CD4-positive, alpha-beta T cell (primary cell): ENCODE measurements around the gene SYNPO. TPM values are rescaled to one million over a fixed set of nuclear protein-coding genes. Genes with fewer than 3 reads are reported as not detected.

ENCODE experiments used
- ATAC-seq: fragments of 200-7000 bp; cut with Tn5 transposase; one replicate; pipeline ENCODE4 v1.10.0; 2022; ENCODE audit warnings: mild to moderate bottlenecking; ENCODE audit not compliant: poor library complexity
- CTCF ChIA-PET: fragments of 350-600 bp; sonication (Branson Sonifier 250); formaldehyde crosslinking; loops from one replicate; lab custom pipeline; 2021; ENCODE audit warnings: antibody characterized with exemption, inconsistent platforms; lab: Charles Lee
- POLR2A ChIA-PET: fragments of 350-600 bp; sonication (Branson Sonifier 250); formaldehyde crosslinking; loops from one replicate; lab custom pipeline; 2021; ENCODE audit warnings: antibody characterized with exemption, inconsistent platforms; lab: Charles Lee
- DNase-seq, 14 experiments: peaks; one replicate each; pipeline ENCODE4 v3.0.0-alpha.2; 2013 to 2020; ENCODE audit warnings: mixed read lengths in 2 of 14
- H3K27ac ChIP-seq, 2 donors: one replicate each; pipeline versions ENCODE4 v1.5.1 to v1.7.0; 2013; ENCODE audit warnings: low read length in 2 of 2, low read depth in 1 of 2, mild to moderate bottlenecking in 1 of 2
- H3K27me3 ChIP-seq, 2 experiments: 1 replicate in 1 of 2; 2 replicates in 1 of 2; pipeline versions ENCODE4 v1.6.1 to v1.7.0; 2013; ENCODE audit warnings: low read length in 2 of 2, control low read depth in 1 of 2, mild to moderate bottlenecking in 1 of 2, moderate library complexity in 1 of 2; ENCODE audit not compliant: insufficient read depth in 2 of 2, control insufficient read depth in 1 of 2
- H3K36me3 ChIP-seq: one replicate; pipeline ENCODE4 v1.6.1; 2013; ENCODE audit warnings: low read length, control low read depth; ENCODE audit not compliant: insufficient read depth
- H3K4me1 ChIP-seq: one replicate; pipeline ENCODE4 v1.6.1; 2013; ENCODE audit warnings: low read length, control low read depth; ENCODE audit not compliant: insufficient read depth
- H3K4me3 ChIP-seq: one replicate; pipeline ENCODE4 v1.5.1; 2013; ENCODE audit warnings: mild to moderate bottlenecking, low read length, moderate library complexity
- H3K9me3 ChIP-seq, 2 experiments: 1 replicate in 1 of 2; 2 replicates in 1 of 2; pipeline versions ENCODE4 v1.6.1 to v1.7.0; 2013; ENCODE audit warnings: low read length in 2 of 2, mild to moderate bottlenecking in 2 of 2, control low read depth in 1 of 2, moderate library complexity in 1 of 2; ENCODE audit not compliant: control insufficient read depth in 1 of 2, insufficient read depth in 1 of 2
- H3K27ac Mint-ChIP-seq: one replicate; pipeline ENCODE4 v1.8.0; 2020; ENCODE audit warnings: mixed read lengths
- H3K27me3 Mint-ChIP-seq: one replicate; pipeline ENCODE4 v1.8.0; 2021; ENCODE audit warnings: mixed read lengths
- H3K36me3 Mint-ChIP-seq: one replicate; pipeline ENCODE4 v1.8.0; 2021; ENCODE audit warnings: low read depth, mixed read lengths
- H3K4me1 Mint-ChIP-seq: one replicate; pipeline ENCODE4 v1.8.0; 2021; ENCODE audit warnings: low read depth, mixed read lengths
- H3K4me3 Mint-ChIP-seq: one replicate; pipeline ENCODE4 v1.8.0; 2020; ENCODE audit warnings: mild to moderate bottlenecking, mixed read lengths
- H3K9me3 Mint-ChIP-seq: one replicate; pipeline ENCODE4 v1.8.0; 2020; ENCODE audit warnings: mixed read lengths
- intact Hi-C, 2 experiments: fragments of 100-400 bp; cut with DNase I in 1 of 2; cut with micrococcal nuclease in 1 of 2; formaldehyde crosslinking; loops; one replicate each; pipeline versions ENCODE4 v1.15.1 to v1.9.0; 2023 to 2025; cut with DNase I, micrococcal nuclease
- total RNA-seq, 174 experiments: library from RNA in 2 of 174; stranded (reverse) in 2 of 174; gene quantifications; one replicate each; pipeline ENCODE4 v1.2.3 and lab custom pipeline; 2021 to 2026
- TF ChIP-seq, protein P1 (sequence below): fragments of 200-600 bp; IDR thresholded peaks from one replicate; pipeline ENCODE4 v1.8.0; 2022; ENCODE audit warnings: antibody characterized with exemption, mild to moderate bottlenecking

Gene SYNPO
- total RNA-seq, 2 experiments from 2014 or later: 0.06 to 0.14 TPM

DNA sequence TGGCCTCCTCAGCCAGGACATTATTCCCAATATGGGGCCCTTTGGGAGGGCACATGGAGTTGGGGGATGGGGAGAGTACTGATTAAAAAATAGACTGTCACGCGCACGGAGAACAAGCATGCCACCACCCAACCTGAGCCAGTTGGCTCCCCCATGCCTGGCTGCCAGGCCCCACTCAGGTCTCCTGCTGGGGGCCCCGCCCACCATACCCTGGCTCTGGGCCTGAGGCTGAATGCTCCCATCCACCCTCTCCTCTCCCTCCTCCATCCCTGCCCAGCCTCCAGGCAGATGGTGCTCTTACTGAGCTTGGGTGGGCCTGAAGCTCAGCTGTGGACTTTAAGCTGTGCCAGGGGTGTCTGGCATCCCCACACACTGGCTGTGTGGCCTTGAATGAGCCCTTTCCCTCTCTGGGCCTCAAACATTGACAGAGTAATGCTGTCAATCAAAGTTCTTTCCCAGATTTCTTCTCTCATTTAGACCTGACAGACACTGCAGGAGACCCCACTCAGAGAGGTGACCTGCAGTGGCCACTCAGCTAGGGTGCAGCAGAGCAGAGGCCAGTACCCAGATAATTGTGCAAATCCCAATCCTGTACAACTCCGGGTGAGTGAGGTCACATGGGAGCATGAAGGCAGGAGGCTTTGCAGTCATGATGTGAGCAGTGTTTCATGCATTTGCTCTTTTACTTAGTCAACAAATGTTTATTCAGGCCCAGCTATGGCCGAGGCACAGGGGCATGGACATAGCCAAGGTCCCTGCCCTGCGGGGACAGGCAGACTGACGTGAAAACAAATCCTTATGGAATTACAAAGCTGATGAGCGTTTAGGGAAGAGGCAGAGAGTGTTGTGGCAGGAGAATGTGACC lies 9.8 kb upstream of the SYNPO start:
- intact Hi-C loops: no loop called here
- no peaks in the 10 kb centered on the region for H3K36me3 Mint-ChIP-seq
- Histone ChIP-seq H3K27me3 (peaks cover 0 to 2% of the 10 kb centered on the region in 2 experiments), H3K9me3 (no peaks in the 10 kb centered on the region), H3K27ac (no peak overlapping the region), H3K36me3 (no peaks in the 10 kb centered on the region), H3K4me1 (peaks cover 4% of the 10 kb centered on the region), H3K4me3 (no peak overlapping the region)
- H3K27me3 Mint-ChIP-seq: peaks cover 9% of the 10 kb centered on the region
- TF ChIP-seq, protein P1, sequence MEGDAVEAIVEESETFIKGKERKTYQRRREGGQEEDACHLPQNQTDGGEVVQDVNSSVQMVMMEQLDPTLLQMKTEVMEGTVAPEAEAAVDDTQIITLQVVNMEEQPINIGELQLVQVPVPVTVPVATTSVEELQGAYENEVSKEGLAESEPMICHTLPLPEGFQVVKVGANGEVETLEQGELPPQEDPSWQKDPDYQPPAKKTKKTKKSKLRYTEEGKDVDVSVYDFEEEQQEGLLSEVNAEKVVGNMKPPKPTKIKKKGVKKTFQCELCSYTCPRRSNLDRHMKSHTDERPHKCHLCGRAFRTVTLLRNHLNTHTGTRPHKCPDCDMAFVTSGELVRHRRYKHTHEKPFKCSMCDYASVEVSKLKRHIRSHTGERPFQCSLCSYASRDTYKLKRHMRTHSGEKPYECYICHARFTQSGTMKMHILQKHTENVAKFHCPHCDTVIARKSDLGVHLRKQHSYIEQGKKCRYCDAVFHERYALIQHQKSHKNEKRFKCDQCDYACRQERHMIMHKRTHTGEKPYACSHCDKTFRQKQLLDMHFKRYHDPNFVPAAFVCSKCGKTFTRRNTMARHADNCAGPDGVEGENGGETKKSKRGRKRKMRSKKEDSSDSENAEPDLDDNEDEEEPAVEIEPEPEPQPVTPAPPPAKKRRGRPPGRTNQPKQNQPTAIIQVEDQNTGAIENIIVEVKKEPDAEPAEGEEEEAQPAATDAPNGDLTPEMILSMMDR: no peak
- no peaks in the 10 kb centered on the region for H3K9me3 Mint-ChIP-seq
- no peak overlapping the region for H3K4me3 Mint-ChIP-seq
- ChIA-PET POLR2A (no interaction called here), CTCF (no interaction called here)
- no peak overlapping the region for H3K27ac Mint-ChIP-seq
- ATAC-seq (no peak), DNase-seq (no peak)
- peaks cover 9% of the 10 kb centered on the region for H3K4me1 Mint-ChIP-seq

- CTCF ChIA-PET: no interaction called here
- TF ChIP-seq, protein P1: no peak
- Histone ChIP-seq H3K27ac (no peak overlapping the region), H3K4me3 (no peak overlapping the region), H3K9me3 (no peaks in the 10 kb centered on the region), H3K36me3 (no peaks in the 10 kb centered on the region), H3K27me3 (no peaks in the 10 kb centered on the region), H3K4me1 (no peaks in the 10 kb centered on the region)
- DNase-seq (no peak), ATAC-seq (no peak)
- Mint-ChIP-seq H3K4me3 (no peak overlapping the region), H3K36me3 (no peaks in the 10 kb centered on the region), H3K27ac (no peak overlapping the region), H3K9me3 (no peaks in the 10 kb centered on the region), H3K4me1 (peaks cover 3% of the 10 kb centered on the region), H3K27me3 (peaks cover 13% of the 10 kb centered on the region)
- intact Hi-C loops: no loop called here
- POLR2A ChIA-PET: no interaction called here
Observed at GRCh38 chr5:150631326-150631701, 9.1 kb upstream of the SYNPO start.

GRCh38 chr5:150632305-150633160 lies 7.9 kb upstream of the SYNPO start:
- no peaks in the 10 kb centered on the region for H3K9me3 ChIP-seq
- TF ChIP-seq, protein P1: no peak
- H3K4me1 ChIP-seq: no peaks in the 10 kb centered on the region
- no peaks in the 10 kb centered on the region for H3K27me3 ChIP-seq
- no peak for DNase-seq
- no peak overlapping the region for H3K4me3 ChIP-seq
- intact Hi-C loops: no loop called here
- ATAC-seq: no peak
- Mint-ChIP-seq H3K4me1 (no peaks in the 10 kb centered on the region), H3K27me3 (peaks cover 13% of the 10 kb centered on the region), H3K27ac (no peak overlapping the region), H3K36me3 (no peaks in the 10 kb centered on the region), H3K9me3 (no peaks in the 10 kb centered on the region), H3K4me3 (no peak overlapping the region)
- no peak overlapping the region for H3K27ac ChIP-seq
- ChIA-PET CTCF (no interaction called here), POLR2A (no interaction called here)
- H3K36me3 ChIP-seq: no peaks in the 10 kb centered on the region
